ENCODE data around the gene TLN1.

GRCh38 chr9:35726931-35727330 is 5.1 kb downstream of the TLN1 start:
- TF ChIP-seq CTCF (IDR thresholded peaks at IDR 0.05) = no peak
- no peak for TF ChIP-seq POLR2AphosphoS5 (IDR thresholded peaks at IDR 0.05; ENCODE audit: low read depth, low read length)
- TF ChIP-seq SIN3A (IDR thresholded peaks at IDR 0.05; ENCODE audit: borderline replicate concordance, insufficient read depth, low read depth, low read length) = no peak
- TF ChIP-seq TCF7L2 (IDR thresholded peaks at IDR 0.05; ENCODE audit: low read depth, low read length) = no peak

Data from Panc1 (cell line).